GM23248 (cell line): ENCODE measurements around the gene PRRT4.

Source experiments
- EZH2 ChIP-seq: fragments of 200-600 bp; sonication (generic); IDR thresholded peaks from 2 replicates; pipeline ENCODE4 v1.6.1; 2018; ENCODE audit warnings: antibody characterized with exemption, mild to moderate bottlenecking; ENCODE audit not compliant: insufficient read depth, poor library complexity, severe bottlenecking
- EZH2phosphoT487 ChIP-seq: fragments of 200-600 bp; sonication (generic); IDR thresholded peaks from 2 replicates; pipeline ENCODE4 v1.6.1; 2018; ENCODE audit warnings: antibody characterized with exemption, moderate library complexity, mild to moderate bottlenecking, low read depth; ENCODE audit not compliant: insufficient read depth

- TF ChIP-seq EZH2phosphoT487 (no peak), EZH2 (no peak)
These were observed 1.6 kb downstream of the PRRT4 start for GRCh38 chr7:128359939-128360338.
